Right atrium auricular region (tissue), 2 donors: ENCODE measurements around the gene SCN1A. TPM values are rescaled to one million over a fixed set of nuclear protein-coding genes. Genes with fewer than 3 reads are reported as not detected.

Experiments
- DNase-seq: peaks from one replicate; pipeline ENCODE4 v3.0.0-alpha.2; 2019; ENCODE audit warnings: low spot score
- H3K27ac ChIP-seq, 2 donors: fragments of 200-600 bp; sonication (generic); 1 replicate in 1 of 2; 2 replicates in 1 of 2; pipeline ENCODE4 v1.5.1; 2016 to 2019
- H3K27me3 ChIP-seq, 2 donors: fragments of 200-600 bp; sonication (generic); one replicate each; pipeline versions ENCODE4 v1.5.1 to v1.6.0; 2017 to 2019
- H3K36me3 ChIP-seq: fragments of 200-600 bp; sonication (generic); one replicate; pipeline ENCODE4 v1.5.1; 2016
- H3K4me1 ChIP-seq, 2 donors: fragments of 200-600 bp; sonication (generic); one replicate each; pipeline versions ENCODE4 v1.5.1 to v1.6.0; 2017 to 2019
- H3K4me3 ChIP-seq, 2 donors: fragments of 200-600 bp; sonication (generic); 1 replicate in 1 of 2; 2 replicates in 1 of 2; pipeline ENCODE4 v1.5.1; 2017 to 2019; ENCODE audit warnings: mild to moderate bottlenecking in 1 of 2, moderate library complexity in 1 of 2
- H3K9me3 ChIP-seq, 2 donors: fragments of 200-600 bp; sonication (generic); one replicate each; pipeline ENCODE4 v1.5.1; 2019
- total RNA-seq, 2 donors: library from RNA; depleted of rRNA; stranded (reverse); fragments of >200 nt; gene quantifications; one replicate each; pipeline ENCODE4 v1.1.0, GENCODE V29; 2016
- TF ChIP-seq, protein P1 (sequence below), 2 donors: fragments of 200-600 bp; sonication (generic); IDR thresholded peaks; one replicate each; pipeline ENCODE4 v1.5.1; 2019; ENCODE audit warnings: antibody characterized with exemption in 2 of 2

The SCN1A gene
- total RNA-seq, 2 donors from 2014 or later: 0.44 TPM; not detected in 1

DNA sequence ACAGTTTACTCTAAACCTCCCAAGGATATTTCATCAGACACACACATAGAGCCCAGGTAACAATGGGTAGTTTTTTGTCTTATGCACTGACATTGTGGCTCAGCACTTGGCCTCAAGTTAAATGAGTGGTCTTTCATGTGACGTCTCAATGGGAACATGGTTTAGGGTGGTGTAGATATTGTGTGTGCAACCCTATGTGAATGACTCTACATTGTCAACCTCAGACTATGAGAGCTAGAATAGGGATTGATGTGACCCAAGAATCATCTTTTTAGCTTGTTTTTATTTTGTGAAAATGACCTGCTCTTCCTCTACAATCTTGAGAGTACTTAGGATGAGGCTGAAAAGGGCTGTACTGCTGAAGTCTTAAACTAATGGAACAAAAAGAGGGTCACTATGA, 86.2 kb downstream of the SCN1A start:
- Histone ChIP-seq H3K27me3 (no peaks in the 10 kb centered on the region), H3K4me1 (no peaks in the 10 kb centered on the region), H3K36me3 (no peaks in the 10 kb centered on the region), H3K9me3 (no peaks in the 10 kb centered on the region), H3K4me3 (no peak overlapping the region), H3K27ac (no peak overlapping the region)
- no peak for DNase-seq
- TF ChIP-seq, protein P1, sequence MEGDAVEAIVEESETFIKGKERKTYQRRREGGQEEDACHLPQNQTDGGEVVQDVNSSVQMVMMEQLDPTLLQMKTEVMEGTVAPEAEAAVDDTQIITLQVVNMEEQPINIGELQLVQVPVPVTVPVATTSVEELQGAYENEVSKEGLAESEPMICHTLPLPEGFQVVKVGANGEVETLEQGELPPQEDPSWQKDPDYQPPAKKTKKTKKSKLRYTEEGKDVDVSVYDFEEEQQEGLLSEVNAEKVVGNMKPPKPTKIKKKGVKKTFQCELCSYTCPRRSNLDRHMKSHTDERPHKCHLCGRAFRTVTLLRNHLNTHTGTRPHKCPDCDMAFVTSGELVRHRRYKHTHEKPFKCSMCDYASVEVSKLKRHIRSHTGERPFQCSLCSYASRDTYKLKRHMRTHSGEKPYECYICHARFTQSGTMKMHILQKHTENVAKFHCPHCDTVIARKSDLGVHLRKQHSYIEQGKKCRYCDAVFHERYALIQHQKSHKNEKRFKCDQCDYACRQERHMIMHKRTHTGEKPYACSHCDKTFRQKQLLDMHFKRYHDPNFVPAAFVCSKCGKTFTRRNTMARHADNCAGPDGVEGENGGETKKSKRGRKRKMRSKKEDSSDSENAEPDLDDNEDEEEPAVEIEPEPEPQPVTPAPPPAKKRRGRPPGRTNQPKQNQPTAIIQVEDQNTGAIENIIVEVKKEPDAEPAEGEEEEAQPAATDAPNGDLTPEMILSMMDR (IDR thresholded peaks at IDR 0.05): no peak

DNA sequence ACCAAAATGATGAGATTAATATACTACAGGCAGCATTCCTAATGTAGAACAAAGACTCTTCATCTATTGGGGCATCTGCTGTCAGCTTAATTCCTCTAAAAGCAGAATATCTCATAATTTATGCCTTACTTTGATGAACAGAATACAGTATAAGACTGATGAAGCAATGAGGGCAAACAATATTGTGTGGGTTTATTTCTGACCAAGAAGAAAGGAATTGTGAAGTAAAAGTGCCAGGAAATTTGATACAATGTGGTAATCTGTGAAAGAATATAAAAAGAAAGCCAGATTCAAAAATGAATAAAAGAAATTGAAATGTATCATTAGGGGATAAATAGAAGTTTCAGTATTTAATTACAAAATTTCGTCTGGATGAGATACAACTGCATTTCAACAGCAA, 95.5 kb downstream of the SCN1A start:
- no peak overlapping the region for H3K4me3 ChIP-seq
- no peaks in the 10 kb centered on the region for H3K4me1 ChIP-seq
- DNase-seq: no peak
- TF ChIP-seq, protein P1 (IDR thresholded peaks at IDR 0.05): no peak
- no peak overlapping the region for H3K27ac ChIP-seq
- H3K36me3 ChIP-seq: no peaks in the 10 kb centered on the region
- H3K9me3 ChIP-seq: no peaks in the 10 kb centered on the region
- no peaks in the 10 kb centered on the region for H3K27me3 ChIP-seq

DNA sequence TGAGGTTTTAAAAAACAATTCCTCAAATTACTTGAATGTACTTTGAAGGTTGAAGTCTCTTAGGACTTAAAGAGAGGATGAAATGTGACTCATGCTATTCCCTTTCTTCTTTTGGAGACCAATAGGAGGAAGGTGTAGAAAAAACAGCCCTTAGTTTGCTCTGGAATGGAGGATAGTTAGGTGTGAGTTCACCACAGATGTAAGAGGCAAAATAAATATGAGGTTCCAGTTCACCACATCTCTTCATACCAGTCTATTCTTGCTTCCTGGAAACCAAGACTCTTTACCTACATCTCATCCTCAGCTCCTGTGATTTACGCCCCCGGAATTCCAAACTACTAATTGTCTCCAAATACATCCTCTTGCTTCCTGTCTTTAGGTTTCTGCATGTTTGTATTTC, 96.8 kb downstream of the SCN1A start:
- no peaks in the 10 kb centered on the region for H3K36me3 ChIP-seq
- H3K27ac ChIP-seq: no peak overlapping the region
- no peak overlapping the region for H3K4me3 ChIP-seq
- no peaks in the 10 kb centered on the region for H3K4me1 ChIP-seq
- TF ChIP-seq, protein P1 (IDR thresholded peaks at IDR 0.05): no peak
- no peak for DNase-seq
- no peaks in the 10 kb centered on the region for H3K9me3 ChIP-seq
- H3K27me3 ChIP-seq: no peaks in the 10 kb centered on the region

DNA sequence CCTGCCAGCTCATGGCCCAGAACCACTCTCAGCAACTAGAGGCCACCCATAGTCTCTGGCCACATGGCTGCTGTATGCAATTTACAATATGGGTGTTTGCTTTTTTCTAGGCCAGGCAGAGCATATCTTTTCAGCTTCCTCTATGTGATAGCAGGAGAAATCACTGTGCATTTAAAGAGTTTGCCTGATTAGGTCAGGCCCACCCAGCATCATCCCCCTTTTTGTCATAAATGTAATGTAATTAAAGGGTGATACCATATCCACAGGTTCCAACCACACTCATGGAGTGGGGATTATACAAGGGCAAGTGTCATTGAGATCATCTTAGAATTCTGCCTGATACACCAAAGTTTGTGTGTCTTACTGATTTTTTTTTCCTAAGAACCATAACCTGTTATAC, 102.5 kb downstream of the SCN1A start:
- H3K27me3 ChIP-seq: no peaks in the 10 kb centered on the region
- TF ChIP-seq, protein P1 (IDR thresholded peaks at IDR 0.05): no peak
- no peaks in the 10 kb centered on the region for H3K4me1 ChIP-seq
- no peaks in the 10 kb centered on the region for H3K36me3 ChIP-seq
- H3K27ac ChIP-seq: no peak overlapping the region
- DNase-seq: no peak
- H3K4me3 ChIP-seq: no peak overlapping the region
- no peaks in the 10 kb centered on the region for H3K9me3 ChIP-seq

DNA sequence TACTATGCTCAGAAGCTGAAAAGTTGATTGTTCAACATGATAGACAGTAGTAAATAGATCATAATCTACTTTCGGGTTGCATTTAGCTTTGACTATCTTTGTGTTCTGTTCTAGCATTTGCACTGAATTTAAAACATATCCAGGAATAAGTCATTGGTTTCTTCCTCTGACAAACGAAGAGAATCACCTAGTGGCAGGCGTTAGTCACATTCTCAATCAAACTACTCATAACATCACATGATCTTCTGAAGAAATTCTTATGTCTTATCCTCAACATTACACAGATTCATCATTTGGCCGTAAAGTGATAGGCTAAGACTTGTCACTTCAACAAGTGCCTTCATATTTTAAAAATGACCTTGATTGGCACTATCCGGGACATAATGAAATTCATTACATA, 110.6 kb downstream of the SCN1A start:
- Histone ChIP-seq H3K4me1 (no peaks in the 10 kb centered on the region), H3K27me3 (no peaks in the 10 kb centered on the region), H3K27ac (no peak overlapping the region), H3K4me3 (no peak overlapping the region), H3K36me3 (no peaks in the 10 kb centered on the region), H3K9me3 (no peaks in the 10 kb centered on the region)
- TF ChIP-seq, protein P1 (IDR thresholded peaks at IDR 0.05): no peak
- no peak for DNase-seq

DNA sequence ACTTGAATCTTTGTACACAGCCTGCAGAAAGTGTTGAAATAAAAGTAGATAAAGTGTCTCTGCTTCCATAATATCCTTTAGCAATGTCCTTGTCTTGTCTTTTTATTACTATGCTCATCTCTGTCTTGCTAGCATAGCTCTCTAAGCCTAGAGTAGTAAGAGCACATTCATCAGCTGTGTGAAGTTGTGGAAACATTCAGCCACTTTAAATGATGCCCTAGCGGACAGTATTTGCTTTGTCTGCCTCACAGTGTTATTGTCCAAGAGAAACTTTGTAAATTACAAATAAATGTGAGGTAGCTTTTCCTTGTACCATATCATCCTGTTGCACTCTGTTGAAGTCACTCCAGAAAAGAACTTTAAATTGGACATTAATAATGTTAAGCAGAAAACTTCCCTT, 113.9 kb downstream of the SCN1A start:
- H3K27me3 ChIP-seq: no peaks in the 10 kb centered on the region
- no peak for DNase-seq
- no peaks in the 10 kb centered on the region for H3K9me3 ChIP-seq
- H3K27ac ChIP-seq: no peak overlapping the region
- TF ChIP-seq, protein P1 (IDR thresholded peaks at IDR 0.05): no peak
- H3K4me3 ChIP-seq: no peak overlapping the region
- no peaks in the 10 kb centered on the region for H3K4me1 ChIP-seq
- H3K36me3 ChIP-seq: no peaks in the 10 kb centered on the region
